ENCODE data around the gene POP4. TPM values are rescaled to one million over a fixed set of nuclear protein-coding genes. Genes with fewer than 3 reads are reported as not detected.

The POP4 gene
- total and polyA plus RNA-seq, 9 of the 15 experiments (the other 6 are each of a cell fraction or from before 2014, with no cell fraction given) = 42.1 to 128 (median 99.0) TPM

- no peaks in the 10 kb centered on the region for H3K79me2 ChIP-seq (ENCODE audit: control insufficient read depth, insufficient read depth, low read length)
- DNase-seq (ENCODE audit: extremely low read depth in 1 of 4, low spot score in 3 of 4) (no peak), FAIRE-seq (no peak), ATAC-seq (peak; percentile 59)
- no peak overlapping the region for H3K27ac ChIP-seq (ENCODE audit: extremely low read depth, low read depth, low read length)
- no peaks in the 10 kb centered on the region for H3K9me1 ChIP-seq (ENCODE audit: control insufficient read depth, insufficient read depth, low read length)
- H3K4me3 ChIP-seq = no peak overlapping the region
- H3K4me1 ChIP-seq (replicated peaks in 1 of 2; ENCODE audit: control insufficient read depth in 2 of 2, insufficient read depth in 2 of 2, low read length in 2 of 2) = no peaks in the 10 kb centered on the region; a peak in 1 of 5 replicates
- 2% methylated on average over 11 of the region's 11 CpGs for WGBS (ENCODE audit: insufficient coverage, low coverage, missing lambda C conversion rate)
- H3K4me2 ChIP-seq (ENCODE audit: insufficient read depth, low read length) = no peak overlapping the region
- no TSS peak for BruUV-seq (replicated peaks)
- no peak overlapping the region for H2AFZ ChIP-seq (ENCODE audit: low read depth, low read length)
- H3K36me3 ChIP-seq (ENCODE audit: control insufficient read depth, insufficient read depth, low read length) = no peaks in the 10 kb centered on the region
- intact Hi-C loops (cut with micrococcal nuclease) (no loop called here), in situ Hi-C loops (cut with MboI) (no loop called here)
- TF ChIP-seq RBM39 (optimal IDR thresholded peaks at IDR 0.05; ENCODE audit: low read depth, low read length) (no peak), POLR2H (tag; IDR thresholded peaks at IDR 0.05; ENCODE audit: low read depth) (no peak), CREM (IDR thresholded peaks at IDR 0.05; ENCODE audit: low read depth) (no peak), CTCFL (IDR thresholded peaks at IDR 0.05; ENCODE audit: borderline replicate concordance, insufficient read depth, low read depth, low read length, poor library complexity, severe bottlenecking) (no peak), TSC22D4 (tag; IDR thresholded peaks at IDR 0.05) (no peak)
- no peaks in the 10 kb centered on the region for H3K9me3 ChIP-seq (replicated peaks; ENCODE audit: control insufficient read depth, insufficient read depth, low read depth, low read length)
- ChIA-PET CTCF (ENCODE audit: low intra/inter-chr PET ratio) (no interaction called here), POLR2A (interaction anchor here (2.6 kb wide), 1 partner anchor 12 kb away, joined by 8 read pairs; no protein-coding TSS in a partner anchor)
- H4K20me1 ChIP-seq (replicated peaks; ENCODE audit: control insufficient read depth, insufficient read depth, low read length) = no peaks in the 10 kb centered on the region
- peaks cover 6 to 38% of the 10 kb centered on the region in 2 experiments; a peak in 4 of 5 replicates for H3K27me3 ChIP-seq (ENCODE audit: control insufficient read depth in 2 of 2, insufficient read depth in 2 of 2, low read length in 2 of 2)
- H3K9ac ChIP-seq (ENCODE audit: insufficient read depth in 1 of 2, low read depth in 2 of 2, low read length in 2 of 2) = no peak overlapping the region
Measured at GRCh38 chr19:29563486-29564101, 42.5 kb upstream of the POP4 start.

Data from K562 (cell line).